Coronary artery (tissue), 2 donors: Measurements from ENCODE around the gene ITGB3.

Experiments
- DNase-seq: peaks from one replicate; pipeline ENCODE4 v3.0.0-alpha.2; 2017; ENCODE audit warnings: low spot score
- H3K27ac ChIP-seq, 2 donors: fragments of 200-600 bp; sonication (generic); one replicate each; pipeline ENCODE4 v1.5.1; 2016 to 2019
- H3K4me3 ChIP-seq: fragments of 200-600 bp; sonication (generic); 2 replicates; pipeline ENCODE4 v1.5.1; 2016; ENCODE audit warnings: mild to moderate bottlenecking, moderate library complexity
- TF ChIP-seq, protein P1 (sequence below): fragments of 200-600 bp; sonication (generic); IDR thresholded peaks from one replicate; pipeline ENCODE4 v1.5.1; 2019; ENCODE audit warnings: antibody characterized with exemption

The ITGB3 gene

DNA sequence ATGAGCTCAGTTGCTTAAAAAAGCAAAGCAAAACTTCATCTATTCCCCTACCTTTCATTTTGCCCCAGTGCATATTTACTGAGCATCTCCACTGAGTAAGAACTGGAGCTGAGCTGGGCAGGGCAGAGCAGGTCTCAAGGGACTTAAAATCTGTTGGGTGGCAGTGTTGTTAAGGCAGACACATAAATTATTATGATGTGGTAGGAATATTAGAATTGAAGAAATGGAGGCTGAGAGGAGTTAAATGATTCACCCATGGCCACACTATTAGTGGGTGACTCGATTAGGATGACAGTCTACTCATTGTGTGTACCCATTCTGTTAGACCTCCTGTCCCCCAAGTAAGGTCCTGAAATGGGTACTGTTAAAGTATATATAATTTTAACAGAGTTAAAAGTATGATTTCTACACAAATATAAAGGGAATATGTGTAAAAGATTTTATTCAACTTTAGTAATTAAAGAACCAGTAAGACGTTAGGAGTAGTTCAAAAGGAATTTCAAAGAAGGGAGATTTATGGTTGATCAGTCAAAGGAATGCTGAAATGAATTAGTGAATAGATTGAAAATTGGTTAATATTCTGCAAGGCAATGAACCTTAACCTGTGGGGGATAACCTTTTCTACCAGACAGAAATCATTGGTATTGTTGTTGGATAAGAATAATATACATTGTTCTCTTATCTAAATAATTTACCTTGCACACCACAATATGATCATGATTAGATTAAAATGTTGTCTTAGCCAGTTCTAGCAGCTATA lies 17.5 kb downstream of the ITGB3 start:
- Histone ChIP-seq H3K4me3 (no peak overlapping the region), H3K27ac (peak overlapping the region in 1 of 2 donors; percentile 81)
- no peak for DNase-seq
- TF ChIP-seq, protein P1, sequence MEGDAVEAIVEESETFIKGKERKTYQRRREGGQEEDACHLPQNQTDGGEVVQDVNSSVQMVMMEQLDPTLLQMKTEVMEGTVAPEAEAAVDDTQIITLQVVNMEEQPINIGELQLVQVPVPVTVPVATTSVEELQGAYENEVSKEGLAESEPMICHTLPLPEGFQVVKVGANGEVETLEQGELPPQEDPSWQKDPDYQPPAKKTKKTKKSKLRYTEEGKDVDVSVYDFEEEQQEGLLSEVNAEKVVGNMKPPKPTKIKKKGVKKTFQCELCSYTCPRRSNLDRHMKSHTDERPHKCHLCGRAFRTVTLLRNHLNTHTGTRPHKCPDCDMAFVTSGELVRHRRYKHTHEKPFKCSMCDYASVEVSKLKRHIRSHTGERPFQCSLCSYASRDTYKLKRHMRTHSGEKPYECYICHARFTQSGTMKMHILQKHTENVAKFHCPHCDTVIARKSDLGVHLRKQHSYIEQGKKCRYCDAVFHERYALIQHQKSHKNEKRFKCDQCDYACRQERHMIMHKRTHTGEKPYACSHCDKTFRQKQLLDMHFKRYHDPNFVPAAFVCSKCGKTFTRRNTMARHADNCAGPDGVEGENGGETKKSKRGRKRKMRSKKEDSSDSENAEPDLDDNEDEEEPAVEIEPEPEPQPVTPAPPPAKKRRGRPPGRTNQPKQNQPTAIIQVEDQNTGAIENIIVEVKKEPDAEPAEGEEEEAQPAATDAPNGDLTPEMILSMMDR = no peak

DNA sequence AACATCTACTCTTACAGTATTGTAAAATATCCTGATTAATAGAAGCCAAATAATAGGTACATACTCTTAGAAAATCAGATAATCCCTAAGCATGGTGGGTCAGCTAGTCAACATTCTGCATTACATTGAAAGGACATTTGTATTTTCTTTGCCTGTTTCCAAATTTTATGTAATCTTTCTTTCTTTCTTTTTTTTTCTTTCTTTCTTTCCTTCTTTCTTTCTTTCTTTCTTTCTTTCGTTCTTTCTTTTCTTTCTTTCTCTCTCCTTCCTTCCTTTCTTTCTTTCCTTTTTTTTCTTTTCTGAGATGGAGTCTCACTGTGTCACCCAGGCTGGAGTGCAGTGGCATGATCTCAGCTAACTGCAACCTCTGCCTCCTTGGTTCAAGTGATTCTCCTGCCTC lies 18.9 kb downstream of the ITGB3 start:
- TF ChIP-seq, protein P1 = no peak
- DNase-seq = no peak
- H3K4me3 ChIP-seq = no peak overlapping the region
- peak overlapping the region in 1 of 2 donors; percentile 10 for H3K27ac ChIP-seq

DNA sequence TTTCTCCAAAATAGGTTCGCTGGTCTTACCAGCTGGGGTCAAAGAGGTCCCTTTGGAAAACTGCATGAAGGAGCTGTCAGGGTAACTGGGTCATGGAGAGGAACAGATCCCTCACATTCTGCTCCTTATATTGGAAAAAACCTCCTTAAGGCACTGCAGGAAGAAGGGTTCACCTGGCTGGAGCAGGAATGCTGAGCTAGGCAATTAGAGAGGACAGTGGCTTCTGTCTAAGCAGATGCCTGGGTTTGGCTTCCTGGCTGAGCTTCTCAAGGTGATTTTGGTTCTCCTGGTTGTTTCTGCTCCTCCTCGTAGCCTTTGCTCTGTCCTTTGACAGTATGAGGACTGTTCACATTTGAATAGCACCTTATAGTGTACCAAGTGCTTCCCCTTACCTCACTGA lies 19.6 kb downstream of the ITGB3 start:
- no peak for DNase-seq
- Histone ChIP-seq H3K4me3 (no peak overlapping the region), H3K27ac (peak overlapping the region; percentile 92 to 97)
- TF ChIP-seq, protein P1 = no peak

DNA sequence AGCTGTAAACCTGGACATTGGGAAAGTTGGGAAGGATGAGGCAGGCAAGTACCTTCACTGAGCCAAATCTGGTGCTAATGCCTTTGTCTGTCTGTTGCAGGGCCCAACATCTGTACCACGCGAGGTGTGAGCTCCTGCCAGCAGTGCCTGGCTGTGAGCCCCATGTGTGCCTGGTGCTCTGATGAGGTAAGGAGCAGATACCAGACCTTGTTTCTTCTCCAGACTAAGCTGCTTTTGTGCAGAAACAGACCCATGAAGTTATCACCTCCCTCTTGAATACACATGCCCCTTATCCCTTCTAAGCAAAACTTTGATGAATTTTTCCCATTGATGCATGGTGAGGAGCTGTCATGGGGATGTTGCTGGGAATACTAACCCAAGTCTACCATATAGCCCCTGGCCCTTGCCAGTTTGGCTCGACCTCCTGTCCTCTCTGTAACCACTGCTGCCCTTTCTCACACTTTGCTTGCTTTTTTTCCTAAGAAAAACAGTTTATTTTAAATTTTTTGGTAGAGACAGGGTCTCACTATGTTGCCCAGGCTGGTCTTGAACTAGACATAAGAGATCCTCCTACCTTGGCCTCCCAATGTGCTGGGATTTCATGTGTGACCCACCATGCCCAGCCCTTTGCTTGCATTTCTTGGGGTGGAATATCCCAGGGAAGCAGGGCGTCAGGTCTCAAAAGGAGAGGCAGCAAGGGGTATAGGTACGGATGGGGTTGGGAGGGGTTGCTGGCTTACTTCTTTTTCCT lies 20.9 kb downstream of the ITGB3 start:
- Histone ChIP-seq H3K27ac (peak overlapping the region; percentile 92 to 97), H3K4me3 (peak overlapping the region; percentile 47)
- no peak for DNase-seq
- TF ChIP-seq, protein P1 = no peak

DNA sequence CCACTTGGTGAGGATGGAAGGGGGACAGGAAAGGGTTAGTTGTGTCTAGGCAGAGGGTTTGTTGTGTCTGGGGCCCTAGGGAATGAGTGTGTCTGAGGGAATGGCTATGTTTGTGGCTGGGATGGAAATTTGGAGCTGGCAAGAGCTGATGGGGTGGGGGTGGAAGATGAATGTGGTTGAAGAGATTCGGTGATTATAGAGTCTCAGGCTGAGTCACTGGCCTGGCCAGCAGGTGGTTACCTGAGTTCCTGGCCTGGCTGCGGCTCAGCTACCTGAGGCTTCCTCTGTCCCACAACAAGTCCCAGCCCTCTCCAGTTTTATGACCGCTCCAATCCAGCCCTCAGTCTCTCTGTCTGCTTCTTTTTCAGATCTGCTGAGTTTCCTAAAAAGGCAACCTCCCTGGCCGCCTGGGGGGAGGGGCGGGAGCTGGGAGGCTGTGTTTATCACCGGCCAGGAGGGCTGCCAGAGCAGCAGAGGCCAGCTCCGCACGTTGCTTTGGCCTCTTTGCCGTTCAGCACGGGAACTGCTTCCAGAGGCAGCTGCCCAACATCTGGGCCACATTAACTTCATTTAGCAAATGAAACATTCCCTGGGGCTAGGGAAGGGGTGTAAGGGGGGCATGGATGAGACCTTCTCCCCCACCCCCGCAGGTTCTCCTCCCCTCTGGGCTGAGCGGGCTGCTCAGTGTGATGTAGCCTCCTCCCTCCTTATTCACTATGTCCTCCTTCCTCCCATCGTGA lies 21.8 kb downstream of the ITGB3 start:
- peak; percentile 93 for DNase-seq
- Histone ChIP-seq H3K27ac (peak overlapping the region; percentile 92 to 97), H3K4me3 (peak overlapping the region; percentile 47)
- TF ChIP-seq, protein P1 = no peak

DNA sequence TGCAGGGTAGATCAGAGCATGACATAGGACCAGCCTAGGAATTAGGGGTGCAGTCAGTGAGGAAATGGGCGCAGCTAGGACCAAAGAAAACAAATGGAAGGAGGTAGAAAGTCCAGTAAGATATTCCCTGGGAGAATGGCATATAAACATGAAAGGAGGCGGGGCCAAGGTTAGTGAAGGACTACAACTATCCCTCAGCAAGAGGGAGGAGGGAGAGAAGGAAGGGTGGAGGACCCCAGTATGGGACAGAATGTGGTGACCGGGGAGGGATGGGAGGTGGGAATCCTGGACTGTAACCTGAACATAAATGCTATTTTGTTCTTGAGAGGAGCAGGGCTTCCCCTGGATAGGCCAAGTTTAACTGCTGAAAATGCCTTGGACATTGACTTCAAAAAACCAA lies 22.8 kb downstream of the ITGB3 start:
- DNase-seq = no peak
- Histone ChIP-seq H3K4me3 (peak overlapping the region; percentile 13), H3K27ac (peak overlapping the region; percentile 92 to 97)
- TF ChIP-seq, protein P1 = no peak
